ENCODE measurements around the gene UQCRC1. TPM values are rescaled to one million over a fixed set of nuclear protein-coding genes. Genes with fewer than 3 reads are reported as not detected.

Gene UQCRC1
- total and polyA plus RNA-seq, 2 donors (not counting 1 experiment from before 2014, with no cell fraction given) = 226 to 366 TPM

GRCh38 chr3:48607519-48607918 is 1.9 kb downstream of the UQCRC1 start:
- Histone ChIP-seq H2AFZ (ENCODE audit: low read length) (no peak overlapping the region), H3K4me3 (replicated peaks in 1 of 4; ENCODE audit: control extremely low read depth in 1 of 4, insufficient read depth in 1 of 4, low read depth in 3 of 4, low read length in 4 of 4) (no peak overlapping the region), H4K20me1 (ENCODE audit: control insufficient read depth, extremely low read depth, insufficient read depth, low read length) (no peaks in the 10 kb centered on the region), H3K4me1 (ENCODE audit: control insufficient read depth, extremely low read depth, insufficient read depth, low read length) (peaks cover 2% of the 10 kb centered on the region), H3K4me2 (ENCODE audit: extremely low read depth, insufficient read depth, low read length) (no peak overlapping the region), H3K27ac (ENCODE audit: insufficient read depth, low read length) (no peak overlapping the region), H3K36me3 (ENCODE audit: control insufficient read depth, insufficient read depth, low read length) (peaks cover 25% of the 10 kb centered on the region), H3K79me2 (ENCODE audit: control insufficient read depth, insufficient read depth, low read length) (peaks cover 19% of the 10 kb centered on the region), H3K27me3 (ENCODE audit: control insufficient read depth, insufficient read depth, low read length) (no peaks in the 10 kb centered on the region), H3K9me3 (ENCODE audit: control insufficient read depth, insufficient read depth, low read depth, low read length) (no peaks in the 10 kb centered on the region), H3K9ac (ENCODE audit: insufficient read depth, low read length) (no peak overlapping the region)
- DNase-seq (ENCODE audit: low read depth in 2 of 2) = no peak
- TF ChIP-seq EZH2 (IDR thresholded peaks at IDR 0.05; ENCODE audit: low read length, missing control alignments) (no peak), CTCF (conservative IDR thresholded peaks at IDR 0.05 in 1 of 2, IDR thresholded peaks at IDR 0.05 in 1 of 2; ENCODE audit: low read depth in 1 of 2, low read length in 2 of 2) (no peak)

- no peak overlapping the region for H3K4me3 ChIP-seq (replicated peaks in 1 of 4; ENCODE audit: control extremely low read depth in 1 of 4, insufficient read depth in 1 of 4, low read depth in 3 of 4, low read length in 4 of 4)
These were observed 7.8 kb downstream of the UQCRC1 start for GRCh38 chr3:48601622-48601994.

More at GRCh38 chr3:48601622-48601994, 7.8 kb downstream of the UQCRC1 start:
- Histone ChIP-seq H3K27ac (ENCODE audit: insufficient read depth, low read length) (no peak overlapping the region), H4K20me1 (ENCODE audit: control insufficient read depth, extremely low read depth, insufficient read depth, low read length) (no peaks in the 10 kb centered on the region), H3K9me3 (ENCODE audit: control insufficient read depth, insufficient read depth, low read depth, low read length) (no peaks in the 10 kb centered on the region), H3K4me1 (ENCODE audit: control insufficient read depth, extremely low read depth, insufficient read depth, low read length) (peaks cover 28% of the 10 kb centered on the region), H2AFZ (ENCODE audit: low read length) (no peak overlapping the region), H3K27me3 (ENCODE audit: control insufficient read depth, insufficient read depth, low read length) (no peaks in the 10 kb centered on the region), H3K36me3 (ENCODE audit: control insufficient read depth, insufficient read depth, low read length) (peaks cover 50% of the 10 kb centered on the region), H3K9ac (ENCODE audit: insufficient read depth, low read length) (no peak overlapping the region), H3K79me2 (ENCODE audit: control insufficient read depth, insufficient read depth, low read length) (no peaks in the 10 kb centered on the region), H3K4me2 (ENCODE audit: extremely low read depth, insufficient read depth, low read length) (no peak overlapping the region)
- TF ChIP-seq CTCF (conservative IDR thresholded peaks at IDR 0.05 in 1 of 2, IDR thresholded peaks at IDR 0.05 in 1 of 2; ENCODE audit: low read depth in 1 of 2, low read length in 2 of 2) (no peak), EZH2 (IDR thresholded peaks at IDR 0.05; ENCODE audit: low read length, missing control alignments) (no peak)
- no peak for DNase-seq (ENCODE audit: low read depth in 2 of 2)
